HG03095 (cell line): ENCODE measurements around the gene CELF1.
A peak's percentile ranks its signal among the peaks of the same experiment; 100 is the strongest.

Source experiments
- ATAC-seq: cut with Tn5 transposase; IDR thresholded peaks from one replicate; pipeline ENCODE4 v1.9.1; 2021; ENCODE audit warnings: moderate library complexity; ENCODE audit not compliant: unreplicated experiment

CELF1 gene

GRCh38 chr11:47430524-47430923 is 122.4 kb downstream of the CELF1 start:
- no peak for ATAC-seq

- ATAC-seq: peak; percentile 88
Observed at GRCh38 chr11:47426062-47426956, 126.6 kb downstream of the CELF1 start, which contains the start of gene PSMC3. PSMC3 (minus strand) TSS chr11:47426439; CDS start chr11:47426279, 160 bp downstream.

GRCh38 chr11:47425611-47426010 is 127.3 kb downstream of the CELF1 start:
- no peak for ATAC-seq

GRCh38 chr11:47418454-47419259 is 134.3 kb downstream of the CELF1 start:
- ATAC-seq: no peak

- no peak for ATAC-seq
Observed at GRCh38 chr11:47417712-47418111, 135.2 kb downstream of the CELF1 start.

GRCh38 chr11:47415949-47416472 is 136.9 kb downstream of the CELF1 start:
- ATAC-seq: no peak
